Kasumi-1 (cell line): ENCODE measurements around the gene KRT9.
"Not testable (repeated sequence)": the region's sequence is repeated elsewhere in the genome, so short reads cannot be mapped to it uniquely, and the experiment has no call there.

Experiments used
- DNase-seq, 2 experiments: peaks; one replicate each; lab custom pipeline; 2025; lab: John Stamatoyannopoulos, UW

The KRT9 gene, protein sequence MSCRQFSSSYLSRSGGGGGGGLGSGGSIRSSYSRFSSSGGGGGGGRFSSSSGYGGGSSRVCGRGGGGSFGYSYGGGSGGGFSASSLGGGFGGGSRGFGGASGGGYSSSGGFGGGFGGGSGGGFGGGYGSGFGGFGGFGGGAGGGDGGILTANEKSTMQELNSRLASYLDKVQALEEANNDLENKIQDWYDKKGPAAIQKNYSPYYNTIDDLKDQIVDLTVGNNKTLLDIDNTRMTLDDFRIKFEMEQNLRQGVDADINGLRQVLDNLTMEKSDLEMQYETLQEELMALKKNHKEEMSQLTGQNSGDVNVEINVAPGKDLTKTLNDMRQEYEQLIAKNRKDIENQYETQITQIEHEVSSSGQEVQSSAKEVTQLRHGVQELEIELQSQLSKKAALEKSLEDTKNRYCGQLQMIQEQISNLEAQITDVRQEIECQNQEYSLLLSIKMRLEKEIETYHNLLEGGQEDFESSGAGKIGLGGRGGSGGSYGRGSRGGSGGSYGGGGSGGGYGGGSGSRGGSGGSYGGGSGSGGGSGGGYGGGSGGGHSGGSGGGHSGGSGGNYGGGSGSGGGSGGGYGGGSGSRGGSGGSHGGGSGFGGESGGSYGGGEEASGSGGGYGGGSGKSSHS

DNA sequence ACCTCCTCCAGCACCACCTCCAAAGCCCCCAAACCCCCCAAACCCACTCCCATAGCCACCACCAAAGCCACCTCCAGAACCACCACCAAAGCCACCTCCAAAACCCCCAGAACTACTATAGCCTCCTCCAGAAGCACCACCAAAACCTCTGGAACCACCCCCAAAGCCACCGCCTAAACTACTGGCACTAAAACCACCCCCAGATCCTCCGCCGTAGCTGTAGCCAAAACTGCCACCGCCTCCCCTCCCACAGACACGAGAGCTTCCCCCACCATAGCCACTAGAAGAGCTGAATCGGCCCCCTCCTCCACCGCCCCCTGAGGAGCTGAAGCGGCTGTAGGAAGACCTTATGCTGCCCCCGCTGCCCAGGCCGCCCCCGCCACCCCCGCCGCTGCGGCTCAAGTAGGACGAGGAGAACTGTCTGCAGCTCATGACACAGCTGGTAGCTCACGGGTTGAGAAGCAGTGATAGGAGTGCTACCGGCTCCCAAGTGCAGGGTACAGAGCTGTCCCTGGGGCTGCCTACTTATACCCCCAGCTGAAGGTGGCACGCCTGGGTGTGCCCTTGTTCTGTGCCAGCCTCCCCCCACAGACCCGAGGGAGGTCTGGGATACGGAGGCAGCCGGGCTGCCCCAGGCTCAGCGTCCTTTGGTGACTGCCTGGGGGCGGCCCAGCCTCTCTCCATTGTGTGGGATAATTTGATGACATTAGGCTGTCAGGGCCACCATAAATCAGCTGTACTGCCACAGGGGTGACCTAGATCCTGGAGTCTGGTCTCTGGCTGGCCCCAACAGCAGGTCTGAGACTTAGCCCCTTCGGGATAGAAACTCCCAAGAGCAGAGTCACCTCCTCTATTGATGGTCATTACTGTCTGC is at the start of gene KRT9:
Gene KRT9 (minus strand): TSS at position 499 of the 874 bp plus-strand sequence. CDS start 67 bp downstream, at position 432.
- no peak for DNase-seq

GRCh38 chr17:41621435-41621817 is 49.6 kb upstream of the KRT9 start:
- DNase-seq = not testable (repeated sequence)

DNA sequence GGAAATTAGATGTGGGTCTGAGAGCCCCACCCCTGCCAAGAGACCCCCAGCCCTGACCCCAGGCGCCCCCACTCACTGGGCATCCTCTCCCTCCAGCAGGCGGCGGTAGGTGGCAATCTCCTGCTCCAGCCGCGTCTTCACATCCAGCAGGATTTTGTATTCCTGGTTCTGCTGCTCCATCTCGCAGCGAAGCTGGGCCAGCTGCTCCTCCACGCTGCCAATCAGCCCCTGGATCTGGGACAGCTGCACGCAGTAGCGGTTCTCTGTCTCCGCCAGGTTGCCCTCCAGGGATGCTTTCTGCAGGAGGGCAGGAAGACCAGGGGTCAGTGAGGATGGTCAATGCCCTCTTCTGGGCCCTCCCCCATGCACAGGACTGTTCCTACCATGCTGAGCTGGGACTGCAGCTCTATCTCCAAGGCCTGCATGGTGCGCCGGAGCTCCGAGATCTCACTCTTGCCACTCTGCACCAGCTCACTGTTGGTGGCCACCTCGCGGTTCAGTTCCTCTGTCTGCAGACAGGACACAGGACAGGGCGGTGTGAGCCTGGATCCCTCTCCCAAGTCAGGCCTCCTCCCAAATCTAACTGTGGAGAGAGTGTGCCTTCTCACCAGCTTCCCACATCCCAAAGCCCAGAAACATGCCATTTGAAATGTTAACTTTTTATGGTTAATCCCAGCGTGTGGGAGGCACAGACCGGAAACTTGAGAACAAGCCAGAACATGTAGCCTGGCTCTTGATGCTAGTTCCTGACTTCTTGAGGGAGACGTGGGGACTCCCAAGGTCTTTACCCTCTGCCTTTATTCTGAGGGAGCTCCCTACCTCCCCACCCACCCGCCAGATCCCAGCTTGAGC is 49.0 kb upstream of the KRT9 start:
- no peak for DNase-seq

GRCh38 chr17:41619927-41620582 is 48.2 kb upstream of the KRT9 start:
- DNase-seq = not testable (repeated sequence)

DNA sequence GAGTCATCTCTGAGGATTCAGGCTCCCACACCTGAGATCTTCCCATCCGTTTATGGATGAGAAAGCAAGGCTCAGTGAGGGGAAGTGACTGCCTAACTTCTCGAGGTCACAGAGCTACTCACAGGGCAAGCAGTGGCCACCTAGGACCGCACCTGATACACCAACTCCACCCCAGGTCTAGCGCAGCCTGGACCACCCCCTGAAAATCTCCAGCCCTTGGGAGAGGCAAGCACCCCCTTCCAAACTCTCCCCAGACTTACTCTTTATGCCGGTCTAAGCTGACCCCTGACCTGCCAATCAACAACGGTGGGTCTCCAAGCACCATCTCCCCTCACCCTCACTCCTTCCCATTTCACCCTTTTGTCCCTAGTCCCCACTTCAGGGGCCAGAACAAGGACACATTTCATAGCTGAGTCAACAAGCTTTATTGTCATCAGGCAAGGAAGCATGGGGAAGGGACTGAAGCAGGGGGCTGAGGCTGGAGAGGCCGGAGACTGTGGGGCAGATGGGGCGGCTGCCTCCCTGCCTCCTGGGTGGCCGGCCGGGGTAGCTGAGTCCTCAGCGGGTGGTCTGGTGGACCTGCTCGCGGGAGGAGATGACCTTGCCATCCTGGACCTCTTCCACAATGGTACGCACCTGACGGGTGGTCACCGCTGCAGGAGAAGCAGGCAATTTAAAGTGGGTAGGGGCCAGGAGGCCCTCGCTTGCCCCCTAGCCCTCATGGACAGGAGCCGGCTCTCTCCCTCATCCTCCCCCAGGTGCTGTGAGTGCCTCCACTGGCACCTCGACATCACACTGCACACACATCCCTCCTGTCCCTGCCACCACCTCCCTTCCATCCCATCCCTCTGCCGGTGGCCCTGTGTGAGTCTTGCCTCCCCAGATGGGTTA is 47.4 kb upstream of the KRT9 start:
- DNase-seq = no peak

GRCh38 chr17:41618341-41619035 is 46.6 kb upstream of the KRT9 start:
- DNase-seq = no peak

DNA sequence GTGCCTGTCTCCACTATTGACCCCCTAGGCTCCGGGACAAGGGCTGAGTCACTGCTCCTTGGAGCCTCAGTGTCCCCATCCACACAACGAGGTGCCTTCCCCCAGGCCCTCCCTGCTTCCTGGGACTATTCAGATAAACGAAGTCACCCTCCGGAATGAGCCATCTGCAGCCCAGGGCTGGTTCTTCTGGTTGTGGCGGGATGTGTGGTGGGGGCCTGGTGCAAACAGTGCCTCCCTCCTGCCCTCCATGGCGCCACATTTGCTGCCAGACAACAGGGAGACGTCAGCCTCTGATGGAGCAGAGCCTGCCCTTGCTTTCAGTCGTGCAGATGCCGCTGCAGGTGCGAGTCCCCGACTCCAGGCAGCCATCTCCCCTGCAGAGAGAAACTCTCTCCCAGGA is 45.8 kb upstream of the KRT9 start:
- DNase-seq = no peak

- no peak for DNase-seq
Observed at GRCh38 chr17:41617136-41617535, 45.3 kb upstream of the KRT9 start.

DNA sequence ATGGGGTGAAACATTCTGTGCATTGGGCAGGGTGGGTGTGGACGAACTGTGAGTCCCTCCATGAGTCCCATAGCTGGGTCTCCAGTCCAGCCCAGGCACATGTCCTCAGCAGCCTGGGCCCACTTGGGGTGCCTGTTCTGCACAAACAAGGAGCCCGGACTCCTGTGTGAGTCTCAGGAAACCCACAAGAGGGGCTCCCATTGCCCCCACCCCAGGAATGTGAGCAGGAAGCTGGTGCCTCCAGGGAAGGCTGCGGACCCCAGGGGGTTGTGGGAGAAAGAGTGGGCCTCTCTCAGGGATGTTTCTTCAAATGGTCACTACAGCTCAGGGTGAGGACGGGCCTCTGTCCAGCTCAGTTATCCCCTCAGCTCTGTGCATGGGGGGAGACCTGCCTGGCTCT is 44.6 kb upstream of the KRT9 start:
- not testable (repeated sequence) for DNase-seq

GRCh38 chr17:41615454-41615853 is 43.6 kb upstream of the KRT9 start:
- DNase-seq = no peak

DNA sequence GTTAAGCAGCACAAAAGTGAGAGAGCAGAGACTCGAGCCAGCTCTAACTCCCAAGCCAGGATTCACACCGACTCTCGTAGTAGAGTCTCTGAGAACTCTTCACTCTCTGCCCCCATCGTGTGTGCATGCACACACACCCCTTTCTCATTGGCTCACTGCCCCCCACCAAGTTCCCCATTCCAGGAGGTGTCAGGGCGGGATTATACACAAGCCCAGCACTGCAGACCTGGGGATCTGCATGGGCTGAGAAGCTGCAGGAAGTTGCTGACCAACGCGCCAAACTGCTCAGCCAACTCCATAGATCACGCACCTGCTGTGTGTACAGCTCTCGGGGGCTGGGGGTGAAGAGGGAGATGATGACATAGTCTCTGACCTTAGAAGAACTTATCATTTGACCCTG is 42.9 kb upstream of the KRT9 start:
- DNase-seq = peak; percentile 15 to 17

GRCh38 chr17:41614098-41614497 is 42.2 kb upstream of the KRT9 start:
- DNase-seq = no peak

GRCh38 chr17:41613277-41614082 is 41.6 kb upstream of the KRT9 start:
- DNase-seq = no peak

- not testable (repeated sequence) for DNase-seq
Observed at GRCh38 chr17:41612376-41613160, 40.7 kb upstream of the KRT9 start, which contains the start of gene KRT16. KRT16 (minus strand) TSS chr17:41612767; CDS start chr17:41612688, 79 bp downstream.

GRCh38 chr17:41610965-41611640 is 39.2 kb upstream of the KRT9 start:
- DNase-seq = no peak

GRCh38 chr17:41610061-41610517 is 38.2 kb upstream of the KRT9 start:
- DNase-seq = not testable (repeated sequence)

DNA sequence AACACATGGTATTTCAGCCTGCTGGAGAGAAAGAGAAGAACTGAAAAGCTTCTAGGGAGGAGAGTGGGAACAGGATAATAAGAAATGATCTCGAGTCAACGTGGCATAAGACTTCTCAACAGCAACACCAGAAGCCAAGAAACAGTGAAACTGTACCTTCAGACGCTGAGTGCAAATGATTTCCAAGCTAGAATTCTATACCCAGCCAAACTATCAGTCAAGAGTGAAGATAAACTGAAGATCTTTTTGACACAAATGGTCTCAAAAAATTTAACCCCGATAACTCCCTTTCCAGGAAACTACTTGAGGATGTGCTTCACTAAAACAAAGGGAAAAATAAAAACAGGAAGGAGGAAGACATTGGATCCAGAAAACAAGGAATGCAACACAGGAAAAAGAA is 35.1 kb upstream of the KRT9 start:
- not testable (repeated sequence) for DNase-seq
